HG02642 (cell line): ENCODE measurements around the gene ARHGEF25.
"Not testable (repeated sequence)": the region's sequence is repeated elsewhere in the genome, so short reads cannot be mapped to it uniquely, and the experiment has no call there.

Source experiments
- ATAC-seq: cut with Tn5 transposase; IDR thresholded peaks from one replicate; pipeline ENCODE4 v1.9.1; 2021; ENCODE audit warnings: mild to moderate bottlenecking; ENCODE audit not compliant: unreplicated experiment, poor library complexity

The ARHGEF25 gene

GRCh38 chr12:57584690-57585089, 26.5 kb upstream of the ARHGEF25 start:
- no peak for ATAC-seq

GRCh38 chr12:57585156-57585555, 26.1 kb upstream of the ARHGEF25 start:
- ATAC-seq, result no peak

GRCh38 chr12:57586128-57586527, 25.1 kb upstream of the ARHGEF25 start:
- no peak for ATAC-seq

GRCh38 chr12:57586832-57587429, 24.3 kb upstream of the ARHGEF25 start:
- ATAC-seq, result no peak

DNA sequence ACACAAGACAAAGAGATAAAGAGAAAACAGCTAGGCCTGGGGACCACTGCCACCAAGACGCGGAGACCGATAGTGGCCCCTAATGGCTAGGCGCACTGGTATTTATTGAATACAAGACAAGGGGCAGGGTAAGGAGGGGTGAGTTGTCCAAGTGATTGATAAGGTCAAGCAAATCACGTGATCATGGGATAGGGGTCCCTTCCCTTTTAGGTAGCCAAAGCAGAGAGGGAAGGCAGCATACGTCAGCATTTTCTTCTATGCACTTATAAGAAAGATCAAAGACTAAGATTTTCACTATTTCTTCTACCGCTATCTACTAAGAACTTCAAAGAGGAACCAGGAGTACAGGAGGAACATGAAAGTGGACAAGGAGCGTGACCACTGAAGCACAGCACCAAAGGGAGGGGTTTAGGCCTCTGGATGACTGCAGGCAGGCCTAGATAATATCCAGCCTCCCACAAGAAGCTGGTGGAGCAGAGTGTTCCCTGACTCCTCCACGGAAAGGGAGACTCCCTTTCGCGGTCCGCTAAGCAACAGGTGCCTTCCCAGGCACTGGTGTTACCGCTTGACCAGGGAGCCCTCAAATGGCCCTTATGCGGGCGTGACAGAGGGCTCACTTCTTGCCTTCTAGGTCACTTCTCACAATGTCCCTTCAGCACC, 22.2 kb upstream of the ARHGEF25 start:
- not testable (repeated sequence) for ATAC-seq

DNA sequence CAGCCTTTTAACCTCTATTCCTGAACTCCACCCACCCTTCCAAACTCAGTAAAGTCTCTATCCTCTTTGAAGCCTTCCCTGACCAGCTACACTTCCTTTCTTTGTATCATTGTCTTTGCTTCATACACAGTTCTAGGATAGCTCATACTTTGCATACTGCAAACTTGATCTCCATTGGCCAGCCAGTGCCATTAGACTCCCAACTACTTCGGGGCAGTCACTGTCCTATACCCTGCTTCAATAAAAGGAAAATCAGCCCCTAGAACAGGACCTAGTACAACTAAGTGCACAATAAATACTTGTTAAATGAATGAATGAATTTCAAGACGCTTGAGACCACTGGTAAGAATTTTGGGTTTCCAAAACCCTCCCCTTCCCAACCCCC, 20.8 kb upstream of the ARHGEF25 start:
- ATAC-seq, result no peak

- ATAC-seq, result peak; percentile 95
Measured at GRCh38 chr12:57590864-57591781, 20.1 kb upstream of the ARHGEF25 start, which contains the start of gene PIP4K2C. TSS of gene PIP4K2C (plus strand) at chr12:57591192. CDS start at chr12:57591290, 98 bp downstream.

DNA sequence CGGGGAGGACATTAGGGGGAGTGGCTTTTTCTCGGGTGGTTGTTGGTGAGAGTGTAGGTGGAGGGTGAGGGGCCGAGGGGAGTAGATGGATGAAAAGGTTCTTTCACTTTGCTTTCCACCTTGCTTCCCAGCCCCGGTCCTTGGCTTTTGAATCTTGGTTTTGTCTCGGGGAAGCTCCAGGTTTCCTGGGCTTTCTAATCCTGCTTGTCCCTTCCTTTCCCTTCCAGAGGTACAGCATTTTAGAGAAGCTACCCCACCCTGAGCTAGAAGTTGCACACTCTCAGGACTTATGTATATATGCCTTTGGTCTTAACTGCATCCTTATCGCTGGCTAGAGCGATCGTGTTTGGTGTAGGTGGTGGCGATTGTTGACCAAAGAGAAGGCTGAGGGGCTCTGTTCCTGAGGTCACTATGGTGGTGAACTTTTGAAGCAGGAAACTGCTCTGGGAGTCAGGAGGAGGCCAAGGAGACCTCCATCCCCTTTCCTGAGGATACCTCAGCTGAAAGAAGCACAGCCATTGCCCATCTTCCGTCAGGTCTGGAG, 19.4 kb upstream of the ARHGEF25 start:
- ATAC-seq, result no peak

GRCh38 chr12:57592551-57593165, 18.6 kb upstream of the ARHGEF25 start:
- no peak for ATAC-seq

DNA sequence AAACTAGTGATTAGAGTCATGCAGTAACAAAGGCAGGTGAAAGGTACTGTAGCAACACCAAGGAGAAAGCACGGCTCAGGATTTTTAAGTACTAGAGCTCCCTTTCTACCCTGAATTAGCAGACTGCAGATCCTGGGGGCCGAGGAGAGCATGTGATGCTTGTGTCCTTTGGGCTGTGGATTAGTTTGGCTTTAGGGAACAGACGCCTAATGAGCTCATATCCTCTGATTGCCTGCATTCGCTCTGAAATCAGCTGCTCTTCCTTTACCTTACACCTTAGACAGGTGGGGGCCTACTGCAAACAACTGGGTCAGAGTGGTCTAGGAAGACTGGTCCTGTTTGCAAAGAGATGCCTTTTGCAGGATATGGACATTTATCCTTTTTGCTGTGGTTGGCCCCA, 18.0 kb upstream of the ARHGEF25 start:
- no peak for ATAC-seq

DNA sequence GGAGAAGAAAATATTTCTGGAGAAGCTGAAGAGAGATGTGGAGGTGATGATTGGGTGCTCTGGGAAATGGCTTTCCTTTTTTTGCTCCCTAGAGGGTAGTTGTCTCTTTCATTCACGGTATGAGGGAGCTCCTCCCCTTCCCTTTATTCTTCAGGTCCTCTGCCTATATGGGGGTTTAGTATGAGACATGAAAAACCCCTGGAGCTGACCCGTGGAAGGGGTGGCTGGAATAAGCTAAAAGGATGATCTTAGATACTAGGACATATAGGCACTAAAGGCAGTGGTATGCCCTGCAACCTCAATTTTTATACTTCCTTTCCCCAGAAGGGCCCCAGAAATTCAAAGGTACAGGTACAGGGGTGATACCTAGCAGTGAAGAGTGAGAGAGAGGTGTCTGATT, 10.8 kb upstream of the ARHGEF25 start:
- ATAC-seq, result no peak

DNA sequence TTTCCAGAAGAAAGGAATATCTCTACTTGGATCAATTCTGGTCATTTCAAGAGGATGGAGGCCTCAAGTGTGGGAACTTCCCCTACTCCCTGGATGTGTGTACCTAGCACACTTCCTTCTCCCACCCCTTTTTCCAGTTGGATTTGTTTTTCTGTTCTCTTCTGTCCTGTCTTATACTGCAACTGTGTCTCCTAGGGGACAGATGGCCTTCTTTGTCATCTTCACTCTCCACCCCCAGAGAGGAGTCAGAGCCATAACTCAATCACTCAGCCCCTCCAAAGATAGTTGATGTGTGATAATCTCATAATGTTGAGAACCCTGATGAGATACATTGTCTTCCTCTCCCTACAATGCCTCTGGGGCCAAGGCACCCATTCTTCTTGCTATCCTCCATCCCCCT, 8.7 kb upstream of the ARHGEF25 start:
- no peak for ATAC-seq

GRCh38 chr12:57603324-57603723, 7.9 kb upstream of the ARHGEF25 start:
- no peak for ATAC-seq

DNA sequence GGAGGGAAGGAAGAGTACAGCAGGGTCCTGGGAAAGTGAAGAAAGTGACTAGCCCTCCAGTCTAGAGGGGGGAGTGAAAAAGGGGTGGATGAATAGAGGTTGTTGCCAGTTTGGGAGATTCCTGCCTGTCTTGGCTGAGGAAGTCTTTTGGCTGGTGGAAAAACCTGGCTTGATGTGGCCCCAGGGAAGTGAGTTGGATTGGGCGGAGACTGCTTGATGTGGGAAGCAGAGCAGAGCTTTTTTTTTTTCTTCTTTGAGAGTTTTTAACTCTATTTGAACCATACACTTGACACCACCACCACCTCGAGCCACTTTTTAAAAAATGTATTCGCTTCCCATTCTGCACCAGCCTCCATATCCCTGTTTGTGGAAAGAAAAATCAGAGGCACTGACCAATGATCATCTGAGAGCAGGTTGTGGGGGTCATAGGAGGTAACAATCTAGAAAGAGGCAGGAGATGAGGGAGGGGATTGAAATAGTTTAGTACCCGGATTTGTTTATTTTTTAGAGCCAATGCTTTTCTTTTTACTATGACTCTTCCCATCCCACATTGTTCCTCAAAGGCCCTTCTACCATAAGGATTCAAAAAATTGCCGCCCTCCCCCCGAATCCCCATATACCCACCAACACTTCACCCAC, 7.3 kb upstream of the ARHGEF25 start:
- ATAC-seq, result no peak

DNA sequence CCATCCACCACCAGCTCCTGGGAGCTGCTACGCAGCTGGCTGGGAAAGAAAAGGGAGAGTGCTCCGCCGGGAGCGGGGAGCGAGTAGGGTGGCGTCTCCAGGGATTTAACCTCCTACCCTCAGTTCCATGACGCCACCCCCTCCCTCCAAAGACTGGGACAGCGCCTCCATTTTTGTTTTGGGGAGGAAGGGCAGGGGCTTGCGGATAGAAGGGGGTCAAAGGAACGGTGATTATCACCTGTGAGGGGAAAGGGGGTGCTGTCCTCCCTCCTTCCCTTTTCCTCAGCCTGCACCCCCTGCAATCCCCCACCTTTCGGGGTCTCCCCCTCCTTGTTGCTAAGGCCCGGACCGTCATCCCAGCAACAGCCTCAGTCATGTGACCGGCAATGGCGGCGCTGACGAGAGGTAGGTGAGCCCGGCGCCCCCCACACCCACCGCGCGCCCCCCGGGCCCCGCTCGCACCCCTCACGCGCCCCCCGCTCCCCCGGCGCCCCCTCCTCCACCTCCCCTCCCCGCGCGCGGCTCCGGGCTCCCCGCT, 6.7 kb upstream of the ARHGEF25 start, which contains the start of gene DTX3:
TSS of gene DTX3 (plus strand) at position 371 of the 538 bp plus-strand sequence. CDS start 1,694 bp downstream, outside the sequence.
- peak; percentile 66 for ATAC-seq

DNA sequence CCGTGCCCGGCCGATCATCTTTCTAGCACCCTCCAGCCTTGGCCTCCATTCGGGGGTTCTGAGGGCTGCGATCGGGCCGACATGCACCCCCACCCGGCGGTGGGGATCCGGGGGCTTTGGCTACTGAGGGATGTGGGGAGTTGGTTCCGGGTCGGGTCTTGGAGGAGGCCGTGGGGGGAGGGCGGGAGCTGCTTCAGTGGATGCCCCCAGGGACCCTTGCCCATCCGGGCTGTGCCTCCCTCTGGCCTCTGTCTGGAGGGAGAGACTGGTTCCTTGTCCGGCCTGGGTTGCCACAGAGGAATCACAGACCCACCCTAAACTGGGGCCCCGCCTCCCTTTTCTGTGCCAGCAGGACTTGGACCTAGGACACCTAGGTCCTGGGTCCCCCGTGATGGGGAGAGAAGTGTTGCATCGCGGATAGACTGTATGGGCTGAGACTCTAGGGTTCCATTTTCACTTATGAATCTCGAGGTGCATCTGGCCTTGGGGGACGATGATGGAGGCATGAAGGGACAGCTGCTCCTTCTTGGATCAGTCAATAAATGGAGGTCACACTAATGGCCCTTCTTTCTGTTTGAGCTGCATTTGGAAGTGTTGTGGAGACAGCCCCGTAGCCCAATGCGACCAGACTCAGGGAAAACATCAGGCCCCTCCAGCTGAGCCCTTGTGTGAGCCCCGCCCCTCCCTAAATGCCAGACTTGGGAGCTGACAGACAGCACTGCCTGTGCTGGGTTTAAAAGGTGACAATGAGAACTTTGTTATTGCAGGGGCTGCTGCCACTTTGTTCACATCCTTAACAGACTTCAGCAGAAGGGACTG, 6.0 kb upstream of the ARHGEF25 start:
- peak; percentile 34 for ATAC-seq

- ATAC-seq, result no peak
Measured at GRCh38 chr12:57605811-57606311, 5.4 kb upstream of the ARHGEF25 start.

DNA sequence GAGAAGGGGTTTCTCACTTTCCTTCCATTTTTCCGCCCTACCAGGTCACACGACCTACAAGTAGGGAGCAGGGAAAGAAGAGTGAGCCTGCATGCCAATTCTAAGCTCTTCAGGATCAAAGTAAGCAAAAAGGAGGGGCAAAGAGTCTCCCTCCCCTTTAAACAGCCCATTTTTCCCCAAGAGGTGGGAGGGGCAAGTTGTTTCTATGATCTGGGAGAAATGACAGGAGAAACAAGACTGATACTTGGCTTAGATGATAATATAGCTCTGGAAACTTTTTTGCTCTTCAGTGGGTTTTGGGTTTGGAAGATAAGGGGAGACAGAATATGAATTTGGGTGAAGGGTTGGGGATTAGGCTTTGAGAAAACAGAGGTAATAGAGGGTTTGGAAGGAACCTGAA, 4.8 kb upstream of the ARHGEF25 start:
- ATAC-seq, result no peak

DNA sequence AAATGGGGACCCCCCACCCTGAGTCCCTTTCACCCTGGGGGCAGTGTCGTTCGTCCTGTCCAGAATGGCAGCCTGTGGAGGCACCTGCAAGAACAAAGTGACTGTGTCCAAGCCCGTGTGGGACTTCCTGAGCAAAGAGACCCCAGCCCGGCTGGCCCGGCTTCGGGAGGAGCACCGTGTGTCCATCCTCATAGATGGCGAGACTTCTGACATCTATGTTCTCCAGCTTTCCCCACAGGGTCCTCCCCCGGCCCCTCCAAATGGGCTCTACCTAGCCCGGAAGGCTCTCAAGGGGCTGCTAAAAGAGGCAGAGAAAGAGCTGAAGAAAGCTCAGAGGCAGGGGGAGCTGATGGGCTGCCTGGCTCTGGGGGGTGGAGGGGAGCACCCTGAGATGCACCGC, 4.4 kb upstream of the ARHGEF25 start:
- ATAC-seq, result no peak
